Neural crest cell (in vitro differentiated cells): ENCODE measurements around the gene TOGARAM1. TPM values are rescaled to one million over a fixed set of nuclear protein-coding genes. Genes with fewer than 3 reads are reported as not detected.
A peak's percentile ranks its signal among the peaks of the same experiment; 100 is the strongest.

Experiments
- DNase-seq: peaks from one replicate; pipeline ENCODE4 v3.0.0; 2021; ENCODE audit warnings: low read depth, mixed read lengths, low spot score
- H3K27ac Mint-ChIP-seq: one replicate; pipeline ENCODE4 v1.8.0; 2021; ENCODE audit warnings: mild to moderate bottlenecking, mixed read lengths; ENCODE audit not compliant: unreplicated experiment
- H3K27me3 Mint-ChIP-seq: 2 replicates; pipeline ENCODE4 v1.8.0; 2021; ENCODE audit warnings: low read depth, mild to moderate bottlenecking, mixed read lengths
- H3K36me3 Mint-ChIP-seq: 2 replicates; pipeline ENCODE4 v1.8.0; 2021; ENCODE audit warnings: low read depth, mild to moderate bottlenecking, mixed read lengths
- H3K4me1 Mint-ChIP-seq: 2 replicates; pipeline ENCODE4 v1.8.0; 2021; ENCODE audit warnings: mixed read lengths
- H3K4me3 Mint-ChIP-seq: one replicate; pipeline ENCODE4 v1.8.0; 2021; ENCODE audit warnings: mild to moderate bottlenecking, mixed read lengths
- H3K9me3 Mint-ChIP-seq: 2 replicates; pipeline ENCODE4 v1.8.0; 2021; ENCODE audit warnings: mixed read lengths
- total RNA-seq: library from RNA; stranded (reverse); gene quantifications from 2 replicates; pipeline ENCODE4 v1.2.1, GENCODE V29; 2021
- TF ChIP-seq, protein P1 (sequence below): fragments of 200-600 bp; sonication (generic); conservative IDR thresholded peaks from 2 replicates; pipeline ENCODE4 v1.5.0; 2021; ENCODE audit warnings: antibody characterized with exemption, mild to moderate bottlenecking

Gene TOGARAM1
- total RNA-seq, 1 donor from 2014 or later: 15.7 TPM

DNA sequence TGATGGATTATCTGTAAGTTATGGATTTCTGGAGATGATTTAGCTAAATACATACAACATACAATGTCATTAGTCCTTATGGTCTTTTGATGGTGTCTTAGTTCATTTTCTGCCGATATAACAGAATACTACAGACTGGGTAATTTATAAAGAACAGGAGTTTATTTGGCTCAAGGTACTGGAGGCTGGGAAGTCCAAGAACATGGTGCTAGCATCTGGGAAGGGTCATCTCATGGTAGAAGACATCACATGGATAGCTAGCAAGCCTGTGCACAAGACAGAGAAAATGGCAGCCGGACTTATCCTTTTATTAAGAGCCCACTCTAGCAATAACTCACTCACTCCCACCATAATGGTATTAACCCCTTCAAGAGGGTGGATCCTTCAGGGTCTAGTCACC, 24.4 kb upstream of the TOGARAM1 start:
- no peaks in the 10 kb centered on the region for H3K27me3 Mint-ChIP-seq
- peaks cover 11% of the 10 kb centered on the region for H3K4me1 Mint-ChIP-seq
- TF ChIP-seq, protein P1, sequence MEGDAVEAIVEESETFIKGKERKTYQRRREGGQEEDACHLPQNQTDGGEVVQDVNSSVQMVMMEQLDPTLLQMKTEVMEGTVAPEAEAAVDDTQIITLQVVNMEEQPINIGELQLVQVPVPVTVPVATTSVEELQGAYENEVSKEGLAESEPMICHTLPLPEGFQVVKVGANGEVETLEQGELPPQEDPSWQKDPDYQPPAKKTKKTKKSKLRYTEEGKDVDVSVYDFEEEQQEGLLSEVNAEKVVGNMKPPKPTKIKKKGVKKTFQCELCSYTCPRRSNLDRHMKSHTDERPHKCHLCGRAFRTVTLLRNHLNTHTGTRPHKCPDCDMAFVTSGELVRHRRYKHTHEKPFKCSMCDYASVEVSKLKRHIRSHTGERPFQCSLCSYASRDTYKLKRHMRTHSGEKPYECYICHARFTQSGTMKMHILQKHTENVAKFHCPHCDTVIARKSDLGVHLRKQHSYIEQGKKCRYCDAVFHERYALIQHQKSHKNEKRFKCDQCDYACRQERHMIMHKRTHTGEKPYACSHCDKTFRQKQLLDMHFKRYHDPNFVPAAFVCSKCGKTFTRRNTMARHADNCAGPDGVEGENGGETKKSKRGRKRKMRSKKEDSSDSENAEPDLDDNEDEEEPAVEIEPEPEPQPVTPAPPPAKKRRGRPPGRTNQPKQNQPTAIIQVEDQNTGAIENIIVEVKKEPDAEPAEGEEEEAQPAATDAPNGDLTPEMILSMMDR: no peak
- H3K4me3 Mint-ChIP-seq: no peak overlapping the region
- H3K9me3 Mint-ChIP-seq: peaks cover 18% of the 10 kb centered on the region
- no peak overlapping the region for H3K27ac Mint-ChIP-seq
- peaks cover 51% of the 10 kb centered on the region for H3K36me3 Mint-ChIP-seq
- DNase-seq: no peak

DNA sequence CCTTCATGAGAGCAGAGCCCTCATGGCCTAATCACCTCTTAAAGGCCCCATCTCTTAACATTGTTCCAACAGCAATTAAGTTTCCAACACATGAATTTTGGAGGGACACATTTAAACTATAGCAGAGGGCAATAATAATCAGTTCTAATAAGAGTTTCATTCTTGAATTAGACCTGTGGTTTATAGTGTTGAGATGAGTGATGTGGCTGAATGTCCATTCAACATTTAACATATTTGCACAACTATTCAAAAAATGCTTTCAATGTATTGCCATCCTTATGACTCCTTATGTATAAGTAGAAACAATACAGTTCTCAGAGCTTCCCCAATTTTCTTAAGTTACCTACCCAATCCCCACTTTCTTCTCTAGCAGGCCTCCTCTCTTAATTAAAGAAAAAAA, 21.8 kb upstream of the TOGARAM1 start:
- TF ChIP-seq, protein P1: no peak
- Mint-ChIP-seq H3K36me3 (peaks cover 55% of the 10 kb centered on the region), H3K27me3 (no peaks in the 10 kb centered on the region)

DNA sequence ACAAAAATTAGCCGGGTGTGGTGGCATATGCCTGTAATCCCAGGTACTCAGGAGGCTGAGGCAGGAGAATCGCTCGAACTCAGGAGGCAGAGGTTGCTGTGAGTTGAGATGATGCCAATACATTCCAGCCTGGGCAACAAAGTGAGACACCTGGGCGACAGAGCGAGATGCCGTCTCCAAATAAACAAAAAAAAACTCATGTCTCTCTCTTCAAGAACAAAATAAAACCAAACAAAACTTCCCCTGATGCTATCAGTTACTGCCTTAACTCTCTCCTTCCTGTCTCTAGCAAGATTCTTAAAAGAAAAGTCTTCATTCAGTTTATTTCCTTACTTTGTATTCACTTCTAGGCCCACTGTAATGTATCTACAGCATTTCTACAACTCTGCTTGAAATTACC, 21.0 kb upstream of the TOGARAM1 start:
- peaks cover 59% of the 10 kb centered on the region for H3K36me3 Mint-ChIP-seq
- no peak overlapping the region for H3K27ac Mint-ChIP-seq
- peaks cover 14% of the 10 kb centered on the region for H3K4me1 Mint-ChIP-seq
- DNase-seq: no peak
- H3K4me3 Mint-ChIP-seq: no peak overlapping the region
- TF ChIP-seq, protein P1: no peak
- H3K27me3 Mint-ChIP-seq: no peaks in the 10 kb centered on the region
- peaks cover 18% of the 10 kb centered on the region for H3K9me3 Mint-ChIP-seq

More for the DNA sequence above, 21.8 kb upstream of the TOGARAM1 start:
- H3K4me1 Mint-ChIP-seq: peaks cover 14% of the 10 kb centered on the region
- no peak overlapping the region for H3K27ac Mint-ChIP-seq
- DNase-seq: no peak
- peaks cover 18% of the 10 kb centered on the region for H3K9me3 Mint-ChIP-seq
- no peak overlapping the region for H3K4me3 Mint-ChIP-seq

DNA sequence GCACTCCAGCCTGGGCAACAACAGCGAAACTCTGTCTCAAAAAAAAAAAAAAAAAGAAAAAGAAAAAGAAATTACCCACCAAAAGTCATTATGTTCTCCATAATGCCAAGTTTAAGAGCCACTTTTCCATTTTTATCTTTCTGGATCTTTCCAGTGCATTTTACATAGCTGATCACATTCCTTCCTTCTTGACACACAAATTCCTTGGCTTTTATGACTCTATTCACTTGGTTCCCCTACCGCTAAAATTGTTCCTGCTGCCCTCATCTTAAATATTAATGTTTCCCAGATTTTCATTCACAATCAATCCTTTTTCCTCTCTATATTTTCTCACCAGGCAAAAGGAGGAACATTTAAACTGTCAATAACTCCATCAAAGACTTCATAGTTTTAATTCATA, 20.4 kb upstream of the TOGARAM1 start:
- H3K9me3 Mint-ChIP-seq: peaks cover 18% of the 10 kb centered on the region
- peaks cover 53% of the 10 kb centered on the region for H3K36me3 Mint-ChIP-seq
- H3K27ac Mint-ChIP-seq: no peak overlapping the region
- H3K4me3 Mint-ChIP-seq: no peak overlapping the region
- DNase-seq: no peak
- no peaks in the 10 kb centered on the region for H3K27me3 Mint-ChIP-seq
- TF ChIP-seq, protein P1: no peak
- H3K4me1 Mint-ChIP-seq: peaks cover 14% of the 10 kb centered on the region

DNA sequence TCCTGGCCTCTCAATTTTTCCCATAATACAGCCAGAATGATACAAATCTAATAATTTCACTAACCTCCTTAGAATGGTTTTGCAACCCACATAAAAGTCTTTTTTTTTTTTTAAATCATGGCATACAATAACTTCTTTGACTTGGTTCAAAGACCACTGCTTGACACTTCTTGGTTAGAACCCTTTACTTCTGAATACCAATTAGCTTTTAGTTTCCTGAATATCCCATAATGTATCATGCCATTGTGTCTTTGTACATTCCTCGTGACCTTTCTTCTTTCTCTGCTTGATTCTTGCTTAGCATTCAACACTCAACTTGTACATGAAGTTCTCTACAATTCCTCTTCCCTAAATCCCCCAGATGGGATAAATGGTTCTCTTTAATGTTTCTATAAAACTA, 19.6 kb upstream of the TOGARAM1 start:
- H3K4me1 Mint-ChIP-seq: peaks cover 14% of the 10 kb centered on the region
- TF ChIP-seq, protein P1: no peak
- H3K9me3 Mint-ChIP-seq: peaks cover 18% of the 10 kb centered on the region
- H3K27ac Mint-ChIP-seq: peak overlapping the region; percentile 1
- H3K27me3 Mint-ChIP-seq: no peaks in the 10 kb centered on the region
- no peak overlapping the region for H3K4me3 Mint-ChIP-seq
- DNase-seq: no peak
- peaks cover 49% of the 10 kb centered on the region for H3K36me3 Mint-ChIP-seq

GRCh38 chr14:44944107-44944506, 17.9 kb upstream of the TOGARAM1 start:
- H3K36me3 Mint-ChIP-seq: peaks cover 42% of the 10 kb centered on the region
- H3K4me1 Mint-ChIP-seq: peaks cover 14% of the 10 kb centered on the region
- H3K9me3 Mint-ChIP-seq: peaks cover 12% of the 10 kb centered on the region
- no peak overlapping the region for H3K27ac Mint-ChIP-seq
- no peak overlapping the region for H3K4me3 Mint-ChIP-seq
- no peak for DNase-seq
- no peaks in the 10 kb centered on the region for H3K27me3 Mint-ChIP-seq
- TF ChIP-seq, protein P1: no peak
